ENCODE results near the gene ABHD2. TPM values are rescaled to one million over a fixed set of nuclear protein-coding genes. Genes with fewer than 3 reads are reported as not detected.
A peak's percentile ranks its signal among the peaks of the same experiment; 100 is the strongest.

The ABHD2 gene
- total and polyA plus RNA-seq, 12 donors, result 5.6 to 316 (median 135) TPM

DNA sequence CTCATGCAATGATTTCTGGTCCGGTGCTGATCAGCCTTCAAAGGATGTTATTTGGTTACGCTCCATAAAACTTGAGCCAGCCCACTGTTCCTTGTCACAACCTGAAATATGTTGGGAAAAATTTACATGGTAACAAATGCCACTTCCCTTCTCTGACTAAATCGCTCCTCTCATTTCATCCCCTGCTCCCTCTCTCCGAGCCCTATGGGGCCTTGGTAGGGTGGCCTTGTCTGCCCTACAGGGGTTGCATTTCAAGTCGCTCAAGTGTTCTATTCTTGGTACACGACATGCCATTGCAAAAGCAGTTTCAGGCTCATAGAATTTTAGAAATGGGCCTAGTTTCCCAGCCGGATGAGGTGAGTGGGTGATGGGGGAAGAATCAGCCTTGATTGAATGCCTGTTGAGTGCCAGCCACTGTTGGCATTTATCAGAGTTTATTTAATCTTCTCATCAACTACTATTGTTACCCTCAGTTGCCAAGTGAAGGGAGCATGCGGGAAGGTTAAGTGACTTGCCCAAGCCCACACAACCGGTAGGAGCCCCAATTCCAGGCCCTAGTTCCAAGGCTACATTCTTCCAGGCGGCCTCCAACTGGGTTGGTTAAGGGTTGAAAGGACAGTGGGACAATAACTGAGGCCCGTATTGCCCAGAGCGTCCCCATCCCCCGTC lies 961 bp upstream of the ABHD2 start:
- peaks cover 24 to 55% of the 10 kb centered on the region in 2 donors for H3K4me1 ChIP-seq (replicated peaks in 1 of 2)
- H3K4me3 ChIP-seq, result peak overlapping the region in 2 of 4 donors; percentile 32 to 43
- no peaks in the 10 kb centered on the region for H3K9me3 ChIP-seq (replicated peaks in 1 of 3)
- intact Hi-C loops (cut with DNase I), result loop anchor here in 1 of 2 donors (10.0 kb wide), 1 partner anchor 88 kb away; no protein-coding TSS in a partner anchor
- TF ChIP-seq POLR2A (IDR thresholded peaks at IDR 0.05), result no peak
- TF ChIP-seq, protein P1, sequence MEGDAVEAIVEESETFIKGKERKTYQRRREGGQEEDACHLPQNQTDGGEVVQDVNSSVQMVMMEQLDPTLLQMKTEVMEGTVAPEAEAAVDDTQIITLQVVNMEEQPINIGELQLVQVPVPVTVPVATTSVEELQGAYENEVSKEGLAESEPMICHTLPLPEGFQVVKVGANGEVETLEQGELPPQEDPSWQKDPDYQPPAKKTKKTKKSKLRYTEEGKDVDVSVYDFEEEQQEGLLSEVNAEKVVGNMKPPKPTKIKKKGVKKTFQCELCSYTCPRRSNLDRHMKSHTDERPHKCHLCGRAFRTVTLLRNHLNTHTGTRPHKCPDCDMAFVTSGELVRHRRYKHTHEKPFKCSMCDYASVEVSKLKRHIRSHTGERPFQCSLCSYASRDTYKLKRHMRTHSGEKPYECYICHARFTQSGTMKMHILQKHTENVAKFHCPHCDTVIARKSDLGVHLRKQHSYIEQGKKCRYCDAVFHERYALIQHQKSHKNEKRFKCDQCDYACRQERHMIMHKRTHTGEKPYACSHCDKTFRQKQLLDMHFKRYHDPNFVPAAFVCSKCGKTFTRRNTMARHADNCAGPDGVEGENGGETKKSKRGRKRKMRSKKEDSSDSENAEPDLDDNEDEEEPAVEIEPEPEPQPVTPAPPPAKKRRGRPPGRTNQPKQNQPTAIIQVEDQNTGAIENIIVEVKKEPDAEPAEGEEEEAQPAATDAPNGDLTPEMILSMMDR (IDR thresholded peaks at IDR 0.05), result no peak
- H3K27ac ChIP-seq, result peak overlapping the region; percentile 45 to 98 (median 93)
- no peak for DNase-seq
- 44 to 49% (median 46%) methylated on average over 13 of the region's 13 CpGs for WGBS, 4 donors
- H3K36me3 ChIP-seq (replicated peaks in 1 of 2), result no peaks in the 10 kb centered on the region
- H3K27me3 ChIP-seq, result no peaks in the 10 kb centered on the region

DNA sequence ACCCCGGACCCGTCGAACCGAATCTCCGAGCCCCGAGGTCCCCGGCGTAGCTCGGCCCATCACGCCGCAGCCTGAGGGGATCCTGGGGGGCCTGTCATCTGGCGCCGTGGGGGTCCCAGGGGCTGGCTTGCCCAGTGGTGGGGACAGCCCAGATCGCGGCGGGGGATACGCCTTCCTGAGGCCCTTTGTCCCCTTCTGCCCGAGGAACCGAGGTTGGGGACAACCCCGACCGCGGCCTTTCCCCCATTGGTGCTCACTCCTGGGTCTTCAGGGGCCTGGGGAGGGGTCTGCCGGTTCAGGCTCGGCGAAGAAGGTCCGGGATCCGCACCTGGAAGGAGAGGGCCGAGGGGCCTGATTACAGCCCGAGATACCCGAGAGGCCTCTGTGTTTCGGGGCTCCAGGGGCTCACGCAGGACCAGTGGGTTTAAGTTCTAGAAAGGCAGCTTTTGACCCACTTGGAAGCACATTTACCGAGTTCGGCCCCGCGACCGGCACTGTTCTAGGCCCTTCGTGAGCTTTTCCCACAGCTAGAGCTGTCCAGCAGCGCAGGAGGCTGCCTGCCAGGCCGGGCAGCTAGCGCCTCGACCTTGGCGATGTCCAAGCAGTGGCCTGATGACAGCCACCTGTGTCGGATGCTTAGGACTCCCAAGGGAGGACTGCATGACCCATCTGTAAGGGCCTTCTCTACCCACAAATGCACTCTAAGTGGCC lies 504 bp downstream of the ABHD2 start:
- peak overlapping the region; percentile 75 to 96 (median 93) for H3K27ac ChIP-seq
- H3K9me3 ChIP-seq (replicated peaks in 1 of 3), result no peaks in the 10 kb centered on the region
- no peaks in the 10 kb centered on the region for H3K36me3 ChIP-seq (replicated peaks in 1 of 2)
- 0 to 8% (median 3%) methylated on average over 9 to 44 of the region's 44 CpGs for WGBS, 4 donors
- H3K4me1 ChIP-seq (replicated peaks in 1 of 2), result peaks cover 38 to 70% of the 10 kb centered on the region in 2 donors
- TF ChIP-seq, protein P1 (IDR thresholded peaks at IDR 0.05), result no peak
- peak in 1 of 2 donors; percentile 34 for TF ChIP-seq POLR2A (IDR thresholded peaks at IDR 0.05)
- H3K4me3 ChIP-seq, result peak overlapping the region; percentile 19 to 81 (median 68)
- intact Hi-C loops (cut with DNase I), result loop anchor here in 1 of 2 donors (10.0 kb wide), 1 partner anchor 86 kb away; no protein-coding TSS in a partner anchor
- H3K27me3 ChIP-seq, result no peaks in the 10 kb centered on the region
- DNase-seq, result peak; percentile 71 to 85 (median 78)

DNA sequence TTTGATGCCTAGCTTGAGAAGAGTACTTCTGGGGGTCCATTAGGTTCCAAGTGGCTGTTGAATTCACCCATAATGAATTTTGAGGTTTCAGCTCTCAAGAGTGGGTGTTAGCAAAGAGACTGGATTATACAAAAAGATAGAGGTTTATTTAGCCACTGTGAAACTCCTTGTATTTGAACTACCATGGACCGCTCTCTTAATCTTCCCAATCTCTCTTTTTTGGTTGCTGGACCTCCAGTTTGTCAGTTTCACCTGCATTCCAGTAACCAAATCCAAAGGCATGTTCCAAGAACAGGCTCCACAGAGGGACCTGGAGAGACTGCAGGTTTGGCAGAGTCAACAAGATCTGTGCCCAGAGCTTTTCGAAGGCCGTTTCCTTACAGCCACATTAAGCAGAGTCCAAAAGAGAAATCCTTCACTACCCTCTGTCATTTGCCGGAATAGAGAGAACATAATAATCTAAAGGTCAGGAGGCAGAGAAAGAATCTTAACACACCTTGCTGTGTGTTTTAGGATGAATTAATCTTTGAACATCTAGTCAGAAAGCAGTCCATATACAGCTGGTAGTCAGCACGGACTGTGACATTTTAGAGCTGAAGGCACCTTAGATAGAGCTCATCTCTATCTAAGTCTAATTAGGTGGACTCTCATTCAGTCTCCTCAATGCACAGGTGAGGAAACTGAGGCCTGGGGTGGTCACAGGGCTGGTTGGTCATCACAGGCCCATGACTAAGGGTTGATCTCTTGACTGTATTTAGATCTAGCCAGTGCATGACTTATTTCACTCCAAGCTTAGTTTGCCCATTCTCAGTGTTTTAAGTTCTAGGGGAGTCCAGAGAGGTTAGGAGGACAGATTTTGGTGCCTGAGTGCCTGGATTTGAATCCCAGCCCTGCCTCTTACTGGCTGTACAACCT lies 1.3 kb downstream of the ABHD2 start:
- intact Hi-C loops (cut with DNase I), result loop anchor here in 1 of 2 donors (10.0 kb wide), 1 partner anchor 85 kb away; no protein-coding TSS in a partner anchor
- 52 to 63% (median 55%) methylated on average over 5 of the region's 5 CpGs for WGBS, 4 donors
- Histone ChIP-seq H3K4me3 (peak overlapping the region in 1 of 4 donors; percentile 69), H3K9me3 (replicated peaks in 1 of 3) (no peaks in the 10 kb centered on the region), H3K4me1 (replicated peaks in 1 of 2) (peaks cover 46 to 78% of the 10 kb centered on the region in 2 donors), H3K27me3 (no peaks in the 10 kb centered on the region), H3K36me3 (replicated peaks in 1 of 2) (no peaks in the 10 kb centered on the region), H3K27ac (peak overlapping the region; percentile 75 to 96 (median 93))
- peak in 1 of 2 donors; percentile 57 for TF ChIP-seq POLR2A (IDR thresholded peaks at IDR 0.05)
- TF ChIP-seq, protein P1 (IDR thresholded peaks at IDR 0.05), result no peak
- DNase-seq, result peak in 4 of 7 donors; percentile 43 to 54 (median 52)

Data from adrenal gland (tissue), 12 donors.